PC-9 (cell line): Measurements from ENCODE around the gene LCN10.

Source experiments
- CTCF ChIP-seq: fragments of 200-600 bp; sonication (generic); conservative IDR thresholded peaks from 2 replicates; pipeline ENCODE4 v1.6.1; 2017; ENCODE audit warnings: mixed run types, antibody characterized with exemption, mild to moderate bottlenecking, moderate library complexity
- EZH2 ChIP-seq: fragments of 200-600 bp; sonication (generic); IDR thresholded peaks from 2 replicates; pipeline ENCODE4 v1.8.0; 2017; ENCODE audit warnings: antibody characterized with exemption, low read depth

- no peak for TF ChIP-seq CTCF
- no peak for TF ChIP-seq EZH2
Observed at GRCh38 chr9:136697821-136698526, 44.8 kb downstream of the LCN10 start.
